SJCRH30 (cell line): Measurements from ENCODE around the gene NOVA2. TPM values are rescaled to one million over a fixed set of nuclear protein-coding genes. Genes with fewer than 3 reads are reported as not detected.

Experiments
- DNase-seq, 2 experiments: peaks; one replicate each; pipeline ENCODE4 v3.0.0-alpha.2; 2015 to 2020
- H3K27ac ChIP-seq: fragments of 250-450 bp; sonication (Bioruptor Pico); 2 replicates; pipeline ENCODE4 v1.5.1; 2020; ENCODE audit warnings: mild to moderate bottlenecking, moderate library complexity
- H3K27me3 ChIP-seq: fragments of 250-450 bp; sonication (Bioruptor Pico); 2 replicates; pipeline ENCODE4 v1.5.1; 2020; ENCODE audit warnings: mild to moderate bottlenecking, moderate library complexity
- H3K36me3 ChIP-seq: fragments of 250-450 bp; sonication (Bioruptor Pico); 2 replicates; pipeline ENCODE4 v1.5.1; 2020; ENCODE audit warnings: mild to moderate bottlenecking, moderate library complexity
- H3K4me1 ChIP-seq: fragments of 250-450 bp; sonication (Bioruptor Pico); 2 replicates; pipeline ENCODE4 v1.5.1; 2020; ENCODE audit warnings: mild to moderate bottlenecking, moderate library complexity
- H3K4me3 ChIP-seq: fragments of 250-450 bp; sonication (Bioruptor Pico); 2 replicates; pipeline ENCODE4 v1.5.1; 2020; ENCODE audit warnings: mild to moderate bottlenecking, moderate library complexity
- H3K9me3 ChIP-seq: fragments of 250-450 bp; sonication (Bioruptor Pico); replicated peaks from 2 replicates; pipeline ENCODE4 v1.5.1; 2020; ENCODE audit warnings: mild to moderate bottlenecking, moderate library complexity
- total RNA-seq: library from RNA; depleted of rRNA; stranded (reverse); fragments of >200 nt; shearing (Covaris generic); gene quantifications from 2 replicates; pipeline ENCODE4 v1.2.3, GENCODE V29; 2014; rRNA removed

NOVA2 gene
- total RNA-seq, 1 experiment from 2014 or later, result 0.02 TPM

DNA sequence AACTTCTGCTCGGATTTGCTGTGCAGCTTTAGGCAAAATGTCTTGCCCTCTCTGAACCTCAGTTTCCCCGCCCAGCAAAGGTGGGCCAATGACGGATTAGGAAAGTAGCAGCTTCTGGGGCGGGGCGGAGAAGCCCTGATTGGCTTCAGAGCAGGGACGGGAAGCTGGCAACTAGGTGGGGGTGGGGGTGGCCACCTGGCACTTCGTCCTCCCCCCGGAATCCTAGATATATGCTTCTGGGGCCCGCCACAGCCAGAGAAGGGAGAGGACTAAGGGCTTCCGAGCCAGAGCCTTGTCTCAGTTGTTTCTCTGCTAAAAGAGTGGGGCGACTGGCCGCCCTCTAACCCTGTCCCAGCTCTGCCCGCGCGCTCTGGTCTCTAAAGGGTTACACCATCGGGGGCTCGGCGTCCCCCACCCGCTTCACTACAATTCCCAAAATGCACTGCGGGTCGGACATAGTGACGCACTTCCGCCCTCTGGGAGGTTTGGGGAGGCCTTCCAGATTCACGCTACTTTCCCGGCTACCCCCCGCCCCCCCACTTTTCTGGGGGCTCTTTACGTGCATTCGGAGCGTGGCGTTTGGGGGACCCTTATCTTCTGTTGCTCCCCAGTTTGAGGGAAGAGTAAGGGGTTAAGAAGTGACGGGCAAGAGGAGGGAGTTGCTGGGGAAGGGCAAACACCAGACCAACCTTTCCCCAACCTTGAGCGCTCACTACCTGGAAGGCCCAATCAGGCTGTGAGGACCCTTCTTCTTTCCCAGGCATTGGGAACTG is 87.1 kb downstream of the NOVA2 start:
- peak; percentile 92 to 95 for DNase-seq
- peak overlapping the region; percentile 80 for H3K4me3 ChIP-seq
- peaks cover 20% of the 10 kb centered on the region for H3K4me1 ChIP-seq
- peaks cover 4% of the 10 kb centered on the region; the same call in 1 of the 2 replicates for H3K36me3 ChIP-seq
- H3K27me3 ChIP-seq, result no peaks in the 10 kb centered on the region
- no peaks in the 10 kb centered on the region for H3K9me3 ChIP-seq
- peak overlapping the region; percentile 69 for H3K27ac ChIP-seq

DNA sequence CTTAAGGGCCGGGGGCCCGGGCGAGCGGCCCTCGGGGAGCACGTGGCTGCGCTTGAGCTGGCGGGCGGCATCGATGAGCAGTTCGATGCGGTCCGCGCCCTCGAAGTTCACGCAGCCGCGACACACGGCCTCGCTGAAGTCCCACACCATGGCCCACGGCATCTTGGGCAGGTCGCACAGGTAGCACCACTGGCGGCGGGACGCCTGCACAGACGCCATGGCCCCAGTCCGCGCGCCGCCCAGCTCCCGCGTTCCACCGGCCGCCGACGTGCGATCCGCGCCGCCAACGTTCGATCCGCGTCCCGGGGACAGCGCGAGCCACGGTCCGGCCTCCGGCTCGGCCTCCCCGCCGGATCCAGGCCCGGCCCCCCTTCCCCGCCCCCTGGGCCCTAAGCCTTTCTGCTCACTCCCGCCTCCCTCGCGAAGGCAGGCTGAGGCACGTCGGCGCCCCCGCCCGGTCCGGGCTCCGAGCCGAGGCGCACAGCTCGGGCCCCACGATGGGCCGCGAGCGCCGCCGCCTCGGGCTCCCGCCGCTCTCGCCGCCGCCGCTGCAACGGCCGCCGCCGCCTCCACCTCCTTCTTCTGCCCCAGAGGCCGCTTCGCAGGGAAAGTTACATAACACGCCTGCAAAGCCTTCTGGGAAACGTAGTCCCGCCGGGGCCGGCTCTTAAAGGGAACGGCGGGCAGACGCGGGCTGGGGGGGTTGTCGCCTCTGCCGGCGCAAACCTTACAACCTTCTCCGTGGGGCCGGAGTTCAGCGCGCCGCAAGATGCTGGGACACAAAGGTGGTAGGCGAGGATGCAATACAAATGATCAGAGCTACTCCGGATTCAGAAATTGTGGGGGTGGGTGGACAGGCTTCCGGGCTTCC is 87.9 kb downstream of the NOVA2 start, which contains the start of gene IRF2BP1:
Gene IRF2BP1, minus strand, starts transcription at position 586 of the 871 bp plus-strand sequence. Its CDS starts 367 bp downstream, at position 219.
- H3K36me3 ChIP-seq, result peaks cover 4% of the 10 kb centered on the region; the same call in 1 of the 2 replicates
- peak within 1 kb of the TSS; percentile 80 for H3K4me3 ChIP-seq
- H3K27ac ChIP-seq, result peak within 1 kb of the TSS; percentile 69
- H3K4me1 ChIP-seq, result peaks cover 27% of the 10 kb centered on the region
- H3K27me3 ChIP-seq, result no peaks in the 10 kb centered on the region
- DNase-seq, result peak; percentile 92 to 94
- no peaks in the 10 kb centered on the region for H3K9me3 ChIP-seq

DNA sequence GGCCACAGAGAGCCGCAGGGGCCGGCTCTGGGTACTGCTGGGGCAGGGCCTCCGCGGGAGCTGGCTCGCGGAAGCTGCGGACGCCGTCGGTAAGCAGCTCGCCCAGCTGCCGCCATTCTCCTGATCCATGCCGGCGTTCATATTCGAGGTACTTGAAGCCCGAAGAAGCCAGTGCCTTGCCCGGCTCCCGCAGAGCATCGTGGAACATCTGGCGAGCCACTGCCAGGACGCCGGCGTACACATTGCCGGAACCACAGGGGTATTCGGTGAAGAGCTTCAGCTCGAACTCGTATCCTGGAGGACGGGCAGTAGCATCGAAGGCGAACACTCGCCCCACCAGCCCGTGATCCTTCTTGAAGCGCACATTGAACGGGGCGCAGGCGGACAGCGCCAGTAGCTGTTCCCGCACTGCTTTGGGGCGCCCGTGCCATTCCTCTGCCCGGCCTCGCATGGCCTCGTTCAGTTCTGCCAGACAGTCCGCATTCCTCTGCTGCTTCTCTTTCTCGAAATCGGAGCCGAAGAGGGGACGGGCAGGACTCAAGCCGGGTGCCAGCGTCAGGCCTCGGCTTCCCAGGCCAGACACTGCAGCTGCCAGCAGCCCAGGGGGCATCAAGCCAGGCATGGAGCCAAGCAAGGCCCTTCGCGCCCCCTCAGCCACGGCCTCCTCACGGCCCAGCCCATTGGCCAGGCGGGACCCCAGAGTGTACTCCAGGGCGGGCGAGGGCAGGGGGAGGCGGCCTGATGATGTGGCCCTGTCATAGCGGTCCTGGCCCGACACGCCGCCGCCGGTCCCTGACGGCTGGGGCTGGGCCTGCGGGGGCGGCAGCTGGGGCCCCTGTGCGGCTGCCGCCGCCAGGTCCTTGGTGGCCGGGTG is 88.7 kb downstream of the NOVA2 start:
- Histone ChIP-seq H3K9me3 (no peaks in the 10 kb centered on the region), H3K4me3 (peak overlapping the region; percentile 80), H3K4me1 (peaks cover 27% of the 10 kb centered on the region), H3K27me3 (no peaks in the 10 kb centered on the region), H3K36me3 (peaks cover 4% of the 10 kb centered on the region; the same call in 1 of the 2 replicates), H3K27ac (peak overlapping the region; percentile 69; the same call in 1 of the 2 replicates)
- DNase-seq, result peak; percentile 33 to 48

DNA sequence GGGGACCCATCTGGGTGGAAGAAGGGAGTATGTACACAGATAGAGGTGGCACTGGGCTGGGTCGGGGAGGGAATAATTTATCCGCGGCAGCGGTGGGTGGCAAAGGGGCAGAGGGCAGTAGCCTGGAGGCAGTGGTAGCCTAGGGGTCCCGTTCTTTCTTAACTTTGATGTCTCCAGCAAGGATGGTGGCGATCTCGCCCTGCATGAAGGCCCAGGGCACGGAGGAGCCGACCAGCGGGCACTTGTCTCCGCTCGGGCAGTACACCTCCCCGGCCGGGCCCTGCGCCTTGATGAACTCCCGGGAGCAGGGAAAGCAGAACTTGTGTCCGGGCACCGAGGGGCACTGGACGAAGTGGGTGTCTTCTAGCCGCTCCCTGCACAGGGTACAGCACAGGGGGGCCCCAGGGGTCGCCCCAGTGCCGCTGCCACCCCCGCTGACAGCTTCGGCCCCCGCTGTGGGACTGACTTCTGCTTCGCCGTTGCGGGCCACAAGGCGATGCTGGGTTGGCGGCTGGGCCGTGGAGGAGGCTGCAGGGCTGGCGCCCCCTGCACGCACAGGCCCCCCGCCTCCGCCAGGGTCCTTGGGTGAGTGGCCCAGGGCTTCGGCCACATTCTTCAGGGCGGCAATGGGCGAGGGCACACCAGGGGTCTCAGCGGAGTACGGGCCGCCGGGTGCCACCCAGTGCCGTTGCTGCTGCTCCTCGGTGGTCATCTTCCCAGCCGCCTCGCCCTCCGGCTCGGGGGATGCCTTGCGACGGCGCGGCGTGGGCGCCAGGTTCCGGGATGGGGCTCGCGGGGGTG is 89.6 kb downstream of the NOVA2 start:
- DNase-seq, result no peak
- no peak overlapping the region for H3K4me3 ChIP-seq
- no peak overlapping the region for H3K27ac ChIP-seq
- peaks cover 27% of the 10 kb centered on the region for H3K4me1 ChIP-seq
- H3K27me3 ChIP-seq, result no peaks in the 10 kb centered on the region
- H3K36me3 ChIP-seq, result peaks cover 4% of the 10 kb centered on the region; the same call in 1 of the 2 replicates
- H3K9me3 ChIP-seq, result no peaks in the 10 kb centered on the region

Other genes starting within 250 kb of the NOVA2 start
- gene FBXO46, start 243.0 kb downstream of the NOVA2 start, total RNA-seq, result 9.3 and 10.8 TPM in 2 replicates
- 0.08 TPM in 1 of 2 replicates, not detected in the other for gene MEIOSIN, start 240.4 kb downstream of the NOVA2 start, total RNA-seq
- 6.0 and 6.6 TPM in 2 replicates for gene SIX5, start 204.6 kb downstream of the NOVA2 start, total RNA-seq
- 79.8 and 84.2 TPM in 2 replicates for gene DMPK, start 191.4 kb downstream of the NOVA2 start, total RNA-seq
- gene DMWD, start 181.0 kb downstream of the NOVA2 start, total RNA-seq, result 43.5 and 52.9 TPM in 2 replicates
- gene RSPH6A, start 158.6 kb downstream of the NOVA2 start, total RNA-seq, result 0.22 TPM in 1 of 2 replicates, not detected in the other
- gene SYMPK, start 110.7 kb downstream of the NOVA2 start, total RNA-seq, result 25.6 and 32.6 TPM in 2 replicates
- gene FOXA3, start 109.5 kb downstream of the NOVA2 start, total RNA-seq, result 0.45 and 0.53 TPM in 2 replicates
- gene IRF2BP1, start 87.7 kb downstream of the NOVA2 start, total RNA-seq, result 31.0 and 31.4 TPM in 2 replicates
- 1.8 and 2.5 TPM in 2 replicates for gene MYPOP, start 71.3 kb downstream of the NOVA2 start, total RNA-seq
- gene NANOS2, start 59.1 kb downstream of the NOVA2 start, total RNA-seq, result not detected in 2 replicates
- 3.0 and 4.0 TPM in 2 replicates for gene CCDC61, start 21.6 kb upstream of the NOVA2 start, total RNA-seq
- gene PGLYRP1, start 49.2 kb upstream of the NOVA2 start, total RNA-seq, result not detected in 2 replicates
- not detected in 2 replicates for gene IGFL4, start 67.1 kb upstream of the NOVA2 start, total RNA-seq
- not detected in 2 replicates for gene IGFL3, start 150.8 kb upstream of the NOVA2 start, total RNA-seq
- gene IGFL2, start 174.4 kb upstream of the NOVA2 start, total RNA-seq, result not detected in 2 replicates